NCI-H345 treated with DMSO at 0.1 percent for 48 hours (cell line): ENCODE data around the gene MYO7B.
A peak's percentile ranks its signal among the peaks of the same experiment; 100 is the strongest.

Experiments
- DNase-seq: peaks from one replicate; lab custom pipeline; 2025; ENCODE audit not compliant: unreplicated experiment; lab: John Stamatoyannopoulos, UW

MYO7B gene

DNA sequence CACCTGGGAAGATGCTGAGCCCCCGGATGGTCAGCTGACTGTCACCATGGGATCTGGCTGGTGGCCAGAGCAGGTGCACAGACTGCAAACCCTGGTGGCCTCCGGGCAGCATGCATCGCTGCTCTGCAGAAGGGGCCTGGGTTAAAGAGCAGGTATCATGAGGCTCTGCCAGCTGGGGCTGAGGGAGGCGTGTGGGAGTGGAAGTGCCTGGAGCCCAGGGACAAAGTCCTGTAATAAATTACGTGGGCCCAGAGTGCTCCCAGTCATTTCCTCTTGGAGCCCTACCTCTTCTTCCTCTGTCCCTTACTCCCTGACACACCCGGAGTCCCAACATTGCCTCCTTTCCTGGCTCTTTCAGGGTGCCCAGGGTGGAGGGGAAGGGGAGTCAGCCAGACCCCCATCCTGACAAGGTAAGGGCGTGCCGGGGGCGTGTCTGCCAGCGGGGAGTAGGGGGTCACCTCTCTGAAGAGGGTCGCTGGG lies at the start of gene MYO7B:
MYO7B (plus strand) TSS at position 262 of the 480 bp plus-strand sequence. CDS start 24,040 bp downstream, outside the sequence.
- DNase-seq, result peak; percentile 17

DNA sequence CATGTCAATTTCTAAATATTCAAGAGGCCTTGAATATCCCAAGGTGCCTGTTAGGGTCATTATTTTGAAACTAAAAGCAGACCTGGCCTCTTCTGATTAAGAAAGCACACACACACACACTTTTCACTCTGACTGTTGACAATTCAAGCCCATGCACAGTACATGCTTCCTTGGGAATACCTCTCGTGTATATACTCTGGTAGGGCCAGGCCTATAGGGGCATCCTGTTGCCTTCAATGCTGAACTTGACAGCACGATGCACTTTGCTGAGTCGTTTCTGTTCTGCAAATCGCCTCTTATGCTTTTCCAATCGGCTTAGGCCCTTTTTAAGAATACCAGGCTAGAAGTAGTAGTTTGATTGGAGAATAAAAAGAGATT lies 49.8 kb upstream of the MYO7B start:
- no peak for DNase-seq

- no peak for DNase-seq
Measured at GRCh38 chr2:127486247-127487058, 49.0 kb upstream of the MYO7B start.

DNA sequence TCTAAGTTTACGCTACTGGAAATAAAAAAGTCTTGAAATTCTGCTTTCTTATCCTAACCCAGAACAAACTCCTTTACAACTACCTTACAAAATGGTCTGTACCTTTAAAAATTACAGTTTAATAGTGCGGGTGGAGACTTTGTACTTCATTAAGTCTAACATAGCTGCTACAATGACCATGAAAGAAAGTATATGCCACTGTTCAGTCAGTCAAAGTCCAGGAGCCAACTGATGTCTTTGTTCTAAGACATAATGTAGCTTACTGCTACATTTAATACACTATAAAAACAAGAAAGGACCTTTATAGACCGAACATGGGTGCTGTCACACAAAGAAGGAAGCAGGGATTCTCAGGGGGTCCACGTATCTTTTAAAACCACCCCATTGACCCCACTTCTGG lies 45.2 kb upstream of the MYO7B start:
- DNase-seq, result no peak

DNA sequence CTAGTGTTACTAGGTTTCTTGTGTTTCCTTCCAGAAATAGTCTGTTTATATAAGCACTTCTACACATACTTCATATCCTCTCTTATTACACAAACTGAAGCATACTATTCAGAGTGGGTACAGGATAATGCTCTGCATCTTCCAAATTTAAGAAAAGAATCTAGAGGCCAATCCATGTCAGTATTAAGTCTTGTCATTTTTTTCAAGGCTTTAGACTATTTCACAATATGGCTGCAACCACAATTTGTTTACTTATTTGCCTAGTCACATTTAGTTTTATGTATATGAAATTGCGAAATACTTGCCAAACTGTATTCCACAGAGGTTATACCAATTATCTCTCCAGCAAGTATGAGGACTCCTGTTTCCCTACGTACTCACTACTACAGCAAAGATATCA lies 37.1 kb upstream of the MYO7B start:
- no peak for DNase-seq

- DNase-seq, result no peak
Measured at GRCh38 chr2:127503491-127503890, 32.0 kb upstream of the MYO7B start.

DNA sequence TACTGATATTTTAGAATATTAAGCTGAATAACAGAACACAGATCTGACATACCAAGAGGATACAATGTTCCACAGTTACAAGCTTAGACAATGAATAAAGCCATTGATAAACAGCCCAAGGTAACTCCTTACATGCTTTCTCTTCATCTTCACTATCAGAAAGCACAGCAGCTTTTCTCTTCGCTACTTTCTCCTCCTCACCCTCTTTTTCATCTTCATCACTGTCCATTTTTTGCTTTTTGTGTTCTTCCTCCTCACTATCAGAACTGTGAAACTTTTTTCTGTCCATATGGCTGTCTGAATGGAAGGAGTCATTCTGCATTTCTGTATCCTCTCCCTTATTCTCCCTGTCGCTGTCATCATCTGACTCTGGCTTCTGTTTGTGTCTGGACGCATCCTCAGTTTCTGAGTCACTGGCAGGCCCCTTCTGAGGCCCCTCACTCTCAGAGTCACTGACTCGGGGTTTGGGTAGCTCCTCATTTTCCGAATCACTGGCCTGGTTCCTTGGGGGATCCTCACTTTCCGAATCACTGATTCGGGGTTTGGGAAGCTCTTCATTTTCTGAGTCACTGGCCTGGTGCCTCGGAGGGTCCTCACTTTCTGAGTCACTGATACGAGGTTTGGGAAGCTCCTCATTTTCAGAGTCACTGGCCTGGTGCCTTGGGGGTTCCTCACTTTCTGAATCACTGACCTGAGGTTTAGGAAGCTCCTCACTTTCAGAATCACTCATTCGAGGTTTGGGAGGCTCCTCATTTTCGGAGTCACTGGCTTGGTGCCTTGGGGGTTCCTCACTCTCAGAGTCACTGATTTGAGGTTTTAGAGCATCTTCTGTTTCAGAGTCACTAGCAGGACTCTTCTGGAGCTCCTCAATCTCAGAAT lies 30.7 kb upstream of the MYO7B start:
- no peak for DNase-seq

- DNase-seq, result no peak
Measured at GRCh38 chr2:127506510-127506909, 29.0 kb upstream of the MYO7B start.

DNA sequence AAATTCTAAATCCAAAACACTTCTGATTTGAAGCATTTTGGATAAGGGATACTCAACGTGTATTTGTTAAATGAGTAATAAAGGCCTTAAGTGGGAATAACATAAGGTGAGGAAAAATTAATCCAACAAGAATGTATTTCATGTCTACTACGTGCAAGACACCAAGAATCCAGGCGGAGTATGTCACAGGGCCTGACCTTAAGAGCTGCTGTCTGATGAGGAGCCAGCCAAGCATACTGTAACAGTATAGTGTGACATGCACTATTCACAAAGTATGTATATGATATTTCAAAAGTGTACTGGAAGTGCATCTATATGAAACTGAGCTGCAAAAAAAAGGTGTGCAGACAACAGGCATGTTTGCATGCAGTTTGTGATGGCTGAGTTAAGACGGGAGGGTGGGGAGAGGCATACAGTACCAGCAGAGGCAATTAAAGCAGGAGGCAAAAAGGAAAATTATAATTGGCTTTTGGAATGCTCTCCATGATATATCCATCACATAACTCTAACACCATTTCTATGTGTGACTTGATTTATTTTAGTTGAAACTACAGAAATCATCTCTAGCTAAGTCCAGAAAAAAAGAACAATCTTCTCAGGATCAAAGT lies 27.4 kb upstream of the MYO7B start:
- no peak for DNase-seq

DNA sequence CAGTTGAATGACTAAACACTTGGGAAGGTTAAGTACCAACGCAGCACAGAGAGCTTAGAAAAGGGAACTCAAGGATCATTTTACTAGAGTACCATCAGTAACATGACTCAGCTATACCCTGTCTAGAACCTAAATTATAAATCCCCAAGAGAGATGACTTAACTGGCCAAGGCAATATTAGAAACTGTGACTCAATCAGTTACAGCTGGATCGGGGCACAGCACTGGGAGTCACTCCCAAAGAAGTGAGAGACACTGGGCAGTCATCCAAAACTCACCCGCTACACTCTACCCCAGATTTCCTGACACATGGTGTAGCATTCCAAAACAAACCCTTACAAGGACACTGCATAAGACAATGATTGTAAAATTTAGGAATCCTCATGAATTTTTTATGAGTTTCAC lies 26.9 kb upstream of the MYO7B start:
- peak; percentile 16 for DNase-seq

DNA sequence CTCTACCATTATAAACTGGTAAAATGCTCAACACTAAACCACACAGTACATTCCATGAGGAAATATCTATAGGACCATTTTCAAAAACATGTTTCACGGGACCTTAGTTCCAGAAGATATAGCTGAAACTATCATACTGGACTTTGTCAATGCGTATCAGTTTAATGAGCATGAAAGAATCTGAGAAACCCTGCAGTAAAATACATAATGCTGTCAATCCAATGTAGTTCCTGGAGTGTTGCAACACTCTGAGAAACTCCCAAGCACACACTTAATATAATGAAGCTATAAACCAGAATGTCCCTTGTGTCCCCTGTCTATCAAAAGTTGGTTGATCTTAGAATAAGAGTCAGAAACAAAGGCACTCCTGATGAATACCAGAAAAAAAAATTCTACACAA lies 25.4 kb upstream of the MYO7B start:
- DNase-seq, result no peak

DNA sequence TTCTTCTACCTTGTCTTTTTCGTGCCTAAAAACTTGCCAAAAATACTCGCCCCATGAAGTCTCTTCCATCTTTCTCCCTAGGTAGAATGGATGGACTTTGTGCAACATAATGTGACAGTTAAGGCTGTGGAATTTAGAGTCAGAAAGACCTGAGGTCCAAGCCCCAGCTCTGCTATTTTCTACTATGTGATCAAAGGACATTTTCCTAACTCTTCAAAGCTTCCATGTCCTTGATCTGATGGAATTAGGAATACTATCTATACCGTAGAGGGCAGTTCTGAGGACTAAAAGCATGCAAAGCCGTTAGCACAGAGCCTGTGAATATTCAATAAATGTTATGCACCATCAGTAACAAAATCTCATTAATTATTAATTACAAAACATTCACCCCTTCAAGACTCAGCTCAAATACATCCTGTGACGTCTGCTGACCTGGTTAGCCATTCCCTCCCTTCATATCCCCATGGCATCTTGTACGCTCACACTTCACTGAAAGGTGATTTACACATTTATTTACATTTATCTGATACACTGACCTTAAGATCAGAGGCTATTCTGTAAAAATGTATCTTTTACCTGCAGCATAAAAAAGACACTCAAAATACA lies 24.3 kb upstream of the MYO7B start:
- DNase-seq, result no peak

GRCh38 chr2:127511917-127512316 lies 23.6 kb upstream of the MYO7B start:
- DNase-seq, result no peak

DNA sequence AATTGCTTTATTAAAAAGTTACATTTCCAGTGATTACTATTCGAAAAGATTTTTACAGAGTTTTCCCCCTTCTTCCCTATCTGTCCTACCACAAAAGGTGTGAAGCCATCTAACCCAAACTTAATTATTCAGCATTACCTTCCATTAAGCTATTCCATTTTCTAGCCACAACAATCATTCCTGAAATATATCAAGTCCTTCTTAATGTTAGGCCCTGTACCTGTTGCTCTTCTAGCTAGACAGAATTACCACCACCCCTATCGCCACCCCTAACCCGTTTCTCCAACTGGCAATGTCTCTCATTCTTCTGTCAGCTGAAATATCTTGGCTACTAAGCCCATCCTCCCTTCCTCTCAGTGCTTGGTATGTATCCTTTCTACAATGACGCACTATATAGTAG lies 23.1 kb upstream of the MYO7B start:
- DNase-seq, result no peak

- DNase-seq, result no peak
Measured at GRCh38 chr2:127514076-127514475, 21.4 kb upstream of the MYO7B start.

DNA sequence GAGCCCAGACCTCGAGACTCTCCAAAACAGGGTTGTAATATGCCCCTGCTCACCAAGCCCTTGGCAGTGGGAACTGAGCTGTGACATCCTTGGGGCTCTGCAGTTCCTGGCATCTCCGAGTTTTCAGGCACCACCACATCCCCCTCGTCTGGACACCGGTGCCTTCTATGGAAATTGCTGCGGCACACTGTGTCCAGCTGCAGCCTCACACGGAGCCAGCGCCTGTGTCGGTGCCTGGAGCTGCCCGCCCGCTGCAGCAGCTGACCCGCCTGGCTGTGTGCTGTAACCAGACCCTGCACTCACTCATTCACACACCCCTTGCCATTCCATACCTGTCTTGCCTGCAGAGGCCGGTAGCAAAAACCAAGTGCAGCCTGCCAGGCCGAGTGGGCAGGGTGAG lies 21.0 kb upstream of the MYO7B start:
- no peak for DNase-seq

DNA sequence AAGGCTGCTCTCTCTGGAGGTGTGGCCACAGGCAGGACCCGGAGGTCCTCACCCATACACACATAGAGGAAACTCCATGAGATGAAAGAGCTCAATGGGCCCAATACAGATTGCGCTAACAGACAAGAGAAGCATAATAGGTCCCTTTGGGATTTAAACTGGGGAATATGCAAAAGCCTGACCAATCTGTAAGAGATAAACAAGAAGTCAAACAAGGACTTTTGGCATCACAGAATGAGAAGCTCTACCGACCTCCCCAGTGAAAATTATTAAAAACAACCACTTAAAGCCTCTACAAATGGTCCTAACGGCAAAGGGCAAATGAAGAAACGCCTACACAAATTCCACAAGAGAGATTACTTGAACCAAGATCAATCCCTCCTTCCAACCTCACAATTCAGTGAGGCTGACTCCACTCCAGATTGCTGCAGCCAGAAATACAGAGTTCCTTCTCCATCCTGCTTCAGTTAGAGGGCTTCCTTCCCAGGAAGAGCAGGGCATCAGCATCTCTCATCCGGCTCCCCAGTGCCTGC lies 20.0 kb upstream of the MYO7B start:
- no peak for DNase-seq

DNA sequence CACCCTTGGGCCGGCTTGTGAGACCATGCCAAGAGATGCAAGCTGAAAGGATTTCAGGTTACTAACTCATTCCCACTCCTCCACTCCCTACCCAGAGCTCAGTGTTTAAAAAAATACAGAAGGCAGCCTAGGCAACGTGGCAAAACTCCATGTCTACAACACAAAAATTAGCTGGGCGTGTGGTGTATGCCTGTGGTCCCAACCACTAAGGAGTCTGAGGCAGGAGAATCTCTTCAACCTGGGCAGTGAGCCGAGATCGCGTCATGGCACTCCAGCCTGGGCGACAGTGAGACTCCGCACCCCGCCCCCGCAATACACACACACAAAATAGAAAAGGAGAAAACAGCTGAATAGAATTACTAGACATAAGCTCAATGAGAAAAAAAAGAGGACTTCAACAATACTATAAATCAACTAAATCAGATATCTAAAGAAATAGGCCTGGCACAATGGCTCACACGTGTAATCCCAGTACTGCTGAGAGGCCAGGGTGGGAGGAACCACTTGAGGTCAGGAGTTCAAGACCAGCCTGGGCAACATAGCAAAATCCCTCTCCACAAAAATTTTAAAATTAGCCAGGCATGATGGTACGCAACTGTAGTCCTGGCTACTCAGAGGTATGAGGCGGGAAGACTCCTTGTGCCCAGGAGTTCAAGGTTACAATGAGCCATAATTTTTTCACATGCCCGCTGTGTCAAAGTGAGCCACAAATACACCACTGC lies 19.3 kb upstream of the MYO7B start:
- DNase-seq, result no peak

- no peak for DNase-seq
Measured at GRCh38 chr2:127517465-127517864, 18.0 kb upstream of the MYO7B start.

GRCh38 chr2:127520424-127520823 lies 15.1 kb upstream of the MYO7B start:
- DNase-seq, result no peak
